Right lung (tissue), 5 donors: Measurements from ENCODE around the gene CALD1. TPM values are rescaled to one million over a fixed set of nuclear protein-coding genes. Genes with fewer than 3 reads are reported as not detected.

Experiments
- DNase-seq, 2 donors: peaks; one replicate each; pipeline ENCODE4 v3.0.0-alpha.2; 2013
- polyA plus RNA-seq, 5 donors: library from polyadenylated mRNA; unstranded; fragments of 120-200 nt; gene quantifications; one replicate each; pipeline versions ENCODE4 v1.2.1 to v1.2.3, GENCODE V29; 2013; ENCODE audit warnings: inconsistent platforms in 1 of 5, low replicate concordance in 1 of 5; ENCODE audit not compliant: insufficient read length in 5 of 5, insufficient read depth in 1 of 5

CALD1 gene
- polyA plus RNA-seq, 5 donors: 173 to 252 (median 234) TPM

DNA sequence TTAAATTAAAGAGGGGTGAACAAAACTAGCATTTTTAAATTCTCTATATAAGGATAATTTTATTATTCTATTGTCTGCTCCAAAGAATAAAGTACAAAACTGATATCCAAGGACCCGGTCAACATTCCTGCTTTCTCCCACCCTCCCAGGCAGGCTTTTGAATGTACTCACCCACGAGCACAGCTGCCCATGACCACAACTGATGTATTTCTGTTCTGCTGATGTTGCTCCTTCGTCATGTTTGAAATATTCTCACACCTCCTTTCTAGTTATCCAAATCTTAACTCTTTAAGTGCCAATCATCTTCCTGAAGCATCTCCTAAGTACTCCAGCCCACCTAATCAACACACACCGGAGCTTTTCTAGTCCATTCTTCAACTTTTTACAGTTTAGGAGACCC, 46.7 kb downstream of the CALD1 start:
- no peak for DNase-seq

- no peak for DNase-seq
Measured at GRCh38 chr7:134827436-134827835, 48.0 kb downstream of the CALD1 start.

GRCh38 chr7:134827889-134828288, 48.5 kb downstream of the CALD1 start:
- DNase-seq: no peak

DNA sequence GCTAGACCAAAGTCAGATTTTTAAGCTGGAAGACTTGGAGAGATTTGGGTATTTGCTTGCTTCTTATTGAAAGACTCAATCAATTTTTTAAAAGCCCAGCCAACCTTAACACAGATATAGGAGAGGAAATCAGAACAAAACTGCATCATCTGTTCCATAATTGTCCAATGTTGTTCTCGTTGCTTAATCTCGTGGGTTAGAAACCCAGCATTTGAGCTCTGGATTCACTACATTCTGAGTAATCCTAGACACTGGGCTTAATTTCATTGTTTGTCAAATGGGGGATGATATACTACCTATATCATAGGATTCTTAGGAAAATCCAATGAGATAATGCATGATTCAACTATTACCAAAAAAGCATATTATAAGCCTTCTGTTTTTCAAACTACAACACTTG, 48.9 kb downstream of the CALD1 start:
- DNase-seq: no peak

- DNase-seq: no peak
Measured at GRCh38 chr7:134829380-134829986, 50.0 kb downstream of the CALD1 start.

- no peak for DNase-seq
Measured at GRCh38 chr7:134831862-134832261, 52.4 kb downstream of the CALD1 start.

GRCh38 chr7:134832367-134832766, 52.9 kb downstream of the CALD1 start:
- no peak for DNase-seq

GRCh38 chr7:134834689-134835462, 55.4 kb downstream of the CALD1 start:
- no peak for DNase-seq

DNA sequence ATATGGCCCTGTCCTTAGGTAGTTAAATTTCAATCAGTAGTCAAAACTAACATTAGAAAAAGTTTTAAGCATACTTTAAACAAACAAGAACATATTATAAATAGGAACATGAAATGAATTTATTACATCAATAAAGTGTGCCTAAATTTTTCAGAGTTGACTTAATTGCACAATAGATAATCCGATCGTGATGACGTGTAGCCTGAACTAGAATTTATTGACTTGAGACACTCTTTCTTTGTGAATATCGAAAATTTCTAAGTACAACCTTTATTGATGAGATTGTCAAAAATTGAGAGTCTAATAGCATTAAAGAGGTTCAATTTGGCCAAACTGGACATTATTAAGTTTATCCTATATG, 56.0 kb downstream of the CALD1 start:
- DNase-seq: no peak

DNA sequence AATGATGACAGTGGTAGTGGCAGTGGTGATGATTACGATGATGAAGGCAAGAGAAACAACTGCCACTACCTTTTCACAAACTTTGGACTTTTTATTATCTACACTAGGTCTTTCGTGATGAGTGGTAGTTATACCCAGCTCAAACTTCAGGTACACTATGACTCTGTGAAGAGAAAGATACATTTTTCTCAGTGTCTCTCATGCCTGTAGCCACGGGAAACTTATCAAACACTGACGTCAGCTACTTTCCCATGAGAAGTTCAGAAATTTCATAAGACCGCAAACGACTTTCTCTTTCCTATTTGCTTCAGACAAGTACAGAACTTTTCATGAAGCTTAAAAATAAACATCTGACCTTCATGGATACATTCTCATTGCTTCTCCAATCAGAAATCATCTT, 57.0 kb downstream of the CALD1 start:
- DNase-seq: no peak

DNA sequence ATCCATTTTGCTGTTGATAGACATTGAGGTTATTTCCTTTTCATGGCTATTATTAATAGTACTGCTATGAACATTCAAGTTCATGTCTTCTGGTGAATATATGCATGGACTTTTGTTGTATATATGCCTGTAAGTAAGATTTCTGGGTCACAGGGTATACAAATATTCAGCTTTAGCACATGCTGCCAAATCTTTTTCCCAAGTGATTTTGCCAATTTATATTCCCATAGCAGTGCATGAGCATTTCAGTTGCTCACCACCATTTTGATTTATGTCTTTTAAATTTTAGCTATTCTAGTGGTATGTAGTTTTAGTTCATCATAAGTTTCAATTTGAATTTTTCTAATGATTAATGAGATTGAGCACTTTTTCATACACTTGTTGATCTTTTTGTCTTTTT, 59.9 kb downstream of the CALD1 start:
- DNase-seq: no peak

DNA sequence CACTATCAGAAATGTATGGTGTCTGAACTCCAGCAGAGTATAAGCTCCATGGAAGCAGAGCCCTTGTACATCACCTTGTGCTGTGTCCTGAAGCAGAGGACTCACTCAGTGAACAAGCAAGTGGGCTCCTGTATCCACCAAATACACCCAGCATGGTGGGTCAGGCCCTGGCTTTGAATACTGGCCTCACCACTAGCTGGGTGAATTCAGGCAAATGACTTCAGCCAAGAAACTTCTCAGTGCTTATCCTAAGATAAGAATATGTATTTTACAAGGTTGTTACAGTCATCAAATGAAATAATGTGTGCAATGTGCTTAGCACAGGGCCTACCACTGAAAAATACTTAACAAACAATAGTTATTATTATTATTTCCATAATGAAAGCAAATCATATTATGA, 62.6 kb downstream of the CALD1 start:
- no peak for DNase-seq

DNA sequence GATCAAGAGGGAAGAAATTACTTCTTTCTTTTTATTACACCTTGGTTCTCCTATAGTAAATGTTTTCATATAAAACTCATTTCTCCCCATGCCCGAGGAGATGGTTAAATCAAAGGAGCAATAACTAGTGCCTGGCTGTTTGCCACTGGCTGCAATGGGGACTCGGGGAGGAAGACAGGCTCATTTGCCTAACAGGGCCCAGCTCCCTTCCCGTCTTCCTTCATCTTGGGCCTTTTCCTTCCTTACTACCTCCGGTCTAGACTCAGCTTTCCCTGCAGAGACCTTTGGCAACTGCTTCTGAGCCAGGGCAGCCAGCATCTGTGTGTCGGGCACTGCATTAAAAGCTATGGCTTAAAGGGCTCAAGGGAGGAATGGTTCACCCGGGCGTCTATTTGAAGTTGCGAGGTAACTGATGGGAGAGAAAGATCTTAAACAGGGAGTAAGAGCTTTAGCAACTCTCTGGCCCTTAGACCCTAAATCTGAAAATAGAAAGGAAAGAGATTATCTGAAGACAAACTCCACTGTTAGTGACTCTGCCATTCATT, 63.5 kb downstream of the CALD1 start:
- no peak for DNase-seq

DNA sequence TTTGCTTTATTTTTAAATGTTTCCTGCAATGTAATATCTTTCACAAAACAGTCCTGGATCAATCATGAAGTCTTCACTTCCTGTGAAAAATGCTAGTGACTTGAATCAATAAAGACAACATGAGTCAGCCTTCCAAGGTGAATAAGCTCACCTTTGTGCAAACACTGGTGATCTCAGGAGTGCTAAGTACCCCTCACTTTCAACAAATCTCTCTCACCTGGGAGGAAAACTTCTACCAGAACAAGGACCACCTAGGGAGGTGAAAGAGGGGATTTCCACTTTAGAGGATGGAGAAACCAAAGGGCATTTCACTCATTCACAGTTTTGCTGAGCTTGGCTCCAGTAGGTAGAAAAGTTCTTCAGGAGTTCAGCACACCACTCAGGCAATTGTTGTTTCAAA, 64.8 kb downstream of the CALD1 start:
- DNase-seq: no peak

- DNase-seq: no peak
Measured at GRCh38 chr7:134845461-134845860, 66.0 kb downstream of the CALD1 start.

DNA sequence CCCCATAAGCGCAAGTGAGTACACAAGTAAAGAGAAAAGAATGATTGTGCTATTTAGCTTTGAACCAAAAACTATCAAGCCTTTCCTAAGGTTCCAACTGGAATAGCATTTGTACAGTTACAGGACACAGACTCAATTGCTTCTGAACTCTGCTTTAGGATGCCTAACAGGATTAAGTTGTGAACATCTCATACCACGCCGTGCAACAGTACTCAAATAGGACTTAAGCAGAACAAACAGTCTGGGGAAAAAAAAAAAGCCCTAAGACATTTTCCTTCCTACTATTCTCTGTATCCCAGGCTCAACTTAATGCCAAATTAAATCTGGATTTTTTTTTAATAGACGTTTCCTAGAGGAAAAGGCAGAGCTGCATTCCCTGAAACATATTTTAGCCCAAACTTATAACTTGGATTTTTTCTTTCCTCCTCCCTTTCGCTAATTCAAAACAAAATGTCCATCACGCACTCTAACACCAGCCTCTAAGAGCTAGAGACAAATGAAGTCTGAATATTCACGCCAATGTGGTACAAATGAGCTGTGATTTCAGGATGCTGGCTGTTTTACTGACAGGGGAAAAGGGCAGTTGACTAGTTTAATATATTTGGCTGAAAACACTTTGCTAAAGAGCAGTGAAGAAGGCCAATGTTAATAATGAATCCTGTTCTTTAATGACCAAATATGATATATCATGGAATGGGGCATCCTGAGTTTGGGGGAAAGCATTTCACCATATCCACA, 68.6 kb downstream of the CALD1 start:
- peak; percentile 51 to 60 for DNase-seq

DNA sequence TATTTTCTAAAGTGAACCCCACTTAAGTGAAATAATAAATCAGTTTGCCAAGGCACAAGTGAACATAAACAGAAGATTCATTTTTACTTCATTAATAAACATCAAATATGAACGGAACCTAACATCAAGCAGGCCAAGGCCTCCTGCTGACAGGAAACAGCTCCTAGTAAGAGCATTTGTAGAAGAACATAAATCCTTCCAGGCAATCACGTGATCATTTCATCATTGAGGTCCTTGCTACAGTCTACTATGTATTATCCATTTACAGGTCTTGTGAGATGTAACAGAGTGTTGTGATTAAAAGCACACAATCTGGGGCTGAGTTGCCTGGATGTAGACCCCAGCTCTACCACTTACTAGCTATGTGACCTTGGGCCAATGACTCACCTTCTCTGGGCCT, 70.6 kb downstream of the CALD1 start:
- no peak for DNase-seq

- no peak for DNase-seq
Measured at GRCh38 chr7:134851141-134851540, 71.7 kb downstream of the CALD1 start.

DNA sequence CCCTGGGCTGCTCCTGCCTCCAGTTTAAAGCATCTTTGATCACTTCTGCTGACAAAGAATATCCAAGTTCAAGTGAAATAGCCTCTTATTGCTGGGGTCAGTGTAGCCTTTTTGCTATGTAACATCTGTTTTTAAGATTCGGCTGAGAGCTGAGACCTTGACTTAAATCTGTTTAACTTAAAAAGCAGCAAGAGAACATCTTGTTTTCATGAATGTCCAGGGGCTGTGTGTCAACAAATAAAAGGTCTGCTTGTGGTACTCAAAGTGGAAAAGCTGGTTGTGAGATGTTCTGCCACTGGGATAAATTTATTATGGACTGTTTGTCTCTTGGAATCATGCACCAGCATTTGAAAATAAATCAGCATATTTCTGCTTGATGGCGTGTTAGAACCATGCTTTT, 73.2 kb downstream of the CALD1 start:
- DNase-seq: no peak

- DNase-seq: no peak
Measured at GRCh38 chr7:134854816-134855215, 75.4 kb downstream of the CALD1 start.

DNA sequence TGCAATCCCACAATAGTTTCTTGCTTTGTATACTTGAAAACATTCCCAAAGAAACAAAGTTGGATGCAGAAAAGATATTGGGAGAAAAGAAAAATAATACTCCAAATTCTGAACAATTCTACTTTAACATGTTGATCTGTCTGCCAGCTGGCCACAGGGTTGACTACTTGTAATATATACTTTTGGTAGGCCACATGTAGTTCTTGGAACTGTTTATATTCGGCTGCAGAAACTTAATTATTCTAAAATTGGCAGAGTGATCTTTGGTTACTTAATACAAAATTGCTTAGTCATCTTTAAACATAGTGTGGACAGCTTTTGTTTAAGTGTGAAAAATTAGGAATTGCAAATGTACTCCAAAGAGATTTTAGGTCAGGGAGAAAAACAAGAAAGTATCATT, 76.0 kb downstream of the CALD1 start:
- peak in 1 of 2 donors; percentile 50 for DNase-seq

DNA sequence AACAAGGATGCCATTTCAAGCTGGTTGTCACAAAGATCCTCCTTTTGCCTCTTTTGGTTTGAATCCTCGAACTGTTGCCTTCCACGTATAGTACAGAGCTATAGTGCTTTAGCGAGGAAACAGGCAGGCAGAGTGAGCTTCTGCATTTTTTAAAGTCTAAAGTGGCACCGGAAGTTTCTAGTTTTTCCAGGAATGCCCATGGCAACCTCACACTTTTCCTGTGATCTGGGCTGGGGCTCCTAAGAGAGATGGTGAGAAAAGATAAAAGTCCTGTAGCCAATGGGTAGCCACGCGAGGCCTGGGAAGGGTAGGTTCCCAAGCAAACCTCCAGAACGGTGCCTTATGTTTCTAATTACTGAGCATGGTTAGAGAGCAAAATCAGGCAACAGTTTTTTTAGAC, 76.7 kb downstream of the CALD1 start:
- DNase-seq: no peak

DNA sequence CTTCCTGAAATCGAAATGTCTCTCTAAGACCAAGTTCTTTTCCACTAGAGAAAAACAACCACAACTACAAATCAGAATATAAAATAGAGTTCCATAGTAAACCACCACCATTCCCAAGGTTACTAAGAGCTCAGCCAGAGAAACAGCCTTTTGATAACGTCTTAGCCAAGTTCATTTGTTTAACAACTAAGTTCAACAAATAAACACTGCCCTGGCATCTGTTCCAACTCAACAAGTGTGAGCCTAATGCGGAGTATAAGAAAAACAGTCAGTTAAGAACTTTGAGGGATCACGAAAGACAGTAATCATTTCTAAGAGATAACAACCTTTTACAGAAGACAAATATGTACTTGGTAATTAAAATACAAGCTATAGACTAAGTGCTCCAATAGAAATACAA, 77.3 kb downstream of the CALD1 start:
- peak; percentile 44 to 54 for DNase-seq
